CD4-positive, alpha-beta T cell (primary cell): ENCODE measurements around the gene ABCC9. TPM values are rescaled to one million over a fixed set of nuclear protein-coding genes. Genes with fewer than 3 reads are reported as not detected.

Experiments
- ATAC-seq: fragments of 200-7000 bp; cut with Tn5 transposase; one replicate; pipeline ENCODE4 v1.10.0; 2022; ENCODE audit warnings: mild to moderate bottlenecking; ENCODE audit not compliant: poor library complexity
- CTCF ChIA-PET: fragments of 350-600 bp; sonication (Branson Sonifier 250); formaldehyde crosslinking; loops from one replicate; lab custom pipeline; 2021; ENCODE audit warnings: antibody characterized with exemption, inconsistent platforms; lab: Charles Lee
- POLR2A ChIA-PET: fragments of 350-600 bp; sonication (Branson Sonifier 250); formaldehyde crosslinking; loops from one replicate; lab custom pipeline; 2021; ENCODE audit warnings: antibody characterized with exemption, inconsistent platforms; lab: Charles Lee
- DNase-seq, 14 experiments: peaks; one replicate each; pipeline ENCODE4 v3.0.0-alpha.2; 2013 to 2020; ENCODE audit warnings: mixed read lengths in 2 of 14
- H3K27ac ChIP-seq, 2 donors: one replicate each; pipeline versions ENCODE4 v1.5.1 to v1.7.0; 2013; ENCODE audit warnings: low read length in 2 of 2, low read depth in 1 of 2, mild to moderate bottlenecking in 1 of 2
- H3K27me3 ChIP-seq, 2 experiments: 1 replicate in 1 of 2; 2 replicates in 1 of 2; pipeline versions ENCODE4 v1.6.1 to v1.7.0; 2013; ENCODE audit warnings: low read length in 2 of 2, control low read depth in 1 of 2, mild to moderate bottlenecking in 1 of 2, moderate library complexity in 1 of 2; ENCODE audit not compliant: insufficient read depth in 2 of 2, control insufficient read depth in 1 of 2
- H3K36me3 ChIP-seq: one replicate; pipeline ENCODE4 v1.6.1; 2013; ENCODE audit warnings: low read length, control low read depth; ENCODE audit not compliant: insufficient read depth
- H3K4me1 ChIP-seq: one replicate; pipeline ENCODE4 v1.6.1; 2013; ENCODE audit warnings: low read length, control low read depth; ENCODE audit not compliant: insufficient read depth
- H3K4me3 ChIP-seq: one replicate; pipeline ENCODE4 v1.5.1; 2013; ENCODE audit warnings: mild to moderate bottlenecking, low read length, moderate library complexity
- H3K9me3 ChIP-seq, 2 experiments: 1 replicate in 1 of 2; 2 replicates in 1 of 2; pipeline versions ENCODE4 v1.6.1 to v1.7.0; 2013; ENCODE audit warnings: low read length in 2 of 2, mild to moderate bottlenecking in 2 of 2, control low read depth in 1 of 2, moderate library complexity in 1 of 2; ENCODE audit not compliant: control insufficient read depth in 1 of 2, insufficient read depth in 1 of 2
- H3K27ac Mint-ChIP-seq: one replicate; pipeline ENCODE4 v1.8.0; 2020; ENCODE audit warnings: mixed read lengths
- H3K27me3 Mint-ChIP-seq: one replicate; pipeline ENCODE4 v1.8.0; 2021; ENCODE audit warnings: mixed read lengths
- H3K36me3 Mint-ChIP-seq: one replicate; pipeline ENCODE4 v1.8.0; 2021; ENCODE audit warnings: low read depth, mixed read lengths
- H3K4me1 Mint-ChIP-seq: one replicate; pipeline ENCODE4 v1.8.0; 2021; ENCODE audit warnings: low read depth, mixed read lengths
- H3K4me3 Mint-ChIP-seq: one replicate; pipeline ENCODE4 v1.8.0; 2020; ENCODE audit warnings: mild to moderate bottlenecking, mixed read lengths
- H3K9me3 Mint-ChIP-seq: one replicate; pipeline ENCODE4 v1.8.0; 2020; ENCODE audit warnings: mixed read lengths
- CTCF ChIP-seq: fragments of 200-600 bp; IDR thresholded peaks from one replicate; pipeline ENCODE4 v1.8.0; 2022; ENCODE audit warnings: antibody characterized with exemption, mild to moderate bottlenecking
- intact Hi-C, 2 experiments: fragments of 100-400 bp; cut with DNase I in 1 of 2; cut with micrococcal nuclease in 1 of 2; formaldehyde crosslinking; loops; one replicate each; pipeline versions ENCODE4 v1.15.1 to v1.9.0; 2023 to 2025; cut with DNase I, micrococcal nuclease
- total RNA-seq, 174 experiments: library from RNA in 2 of 174; stranded (reverse) in 2 of 174; gene quantifications; one replicate each; pipeline ENCODE4 v1.2.3 and lab custom pipeline; 2021 to 2026

The ABCC9 gene
- total RNA-seq, 2 experiments from 2014 or later = not detected

- intact Hi-C loops = no loop called here
- Histone ChIP-seq H3K4me3 (no peak overlapping the region), H3K36me3 (no peaks in the 10 kb centered on the region), H3K27me3 (peaks cover 3 to 5% of the 10 kb centered on the region in 2 experiments), H3K4me1 (no peaks in the 10 kb centered on the region), H3K27ac (no peak overlapping the region), H3K9me3 (no peaks in the 10 kb centered on the region)
- H3K9me3 Mint-ChIP-seq = no peaks in the 10 kb centered on the region
- no peak overlapping the region for H3K27ac Mint-ChIP-seq
- H3K27me3 Mint-ChIP-seq = peaks cover 24% of the 10 kb centered on the region
- no peaks in the 10 kb centered on the region for H3K36me3 Mint-ChIP-seq
- CTCF ChIA-PET = no interaction called here
- POLR2A ChIA-PET = no interaction called here
- no peak overlapping the region for H3K4me3 Mint-ChIP-seq
- no peaks in the 10 kb centered on the region for H3K4me1 Mint-ChIP-seq
- ATAC-seq = no peak
- DNase-seq = no peak
- TF ChIP-seq CTCF = no peak
These were observed 103.4 kb downstream of the ABCC9 start for GRCh38 chr12:21837847-21838246.

- H3K9me3 Mint-ChIP-seq = no peaks in the 10 kb centered on the region
- ATAC-seq (no peak), DNase-seq (no peak)
- no peak overlapping the region for H3K27ac Mint-ChIP-seq
- H3K27me3 Mint-ChIP-seq = peaks cover 33% of the 10 kb centered on the region
- Histone ChIP-seq H3K4me3 (no peak overlapping the region), H3K27me3 (peaks cover 0 to 3% of the 10 kb centered on the region in 2 experiments), H3K36me3 (no peaks in the 10 kb centered on the region), H3K4me1 (no peaks in the 10 kb centered on the region), H3K9me3 (no peaks in the 10 kb centered on the region), H3K27ac (no peak overlapping the region)
- intact Hi-C loops = no loop called here
- ChIA-PET POLR2A (no interaction called here), CTCF (no interaction called here)
- H3K4me1 Mint-ChIP-seq = no peaks in the 10 kb centered on the region
- no peak overlapping the region for H3K4me3 Mint-ChIP-seq
- no peaks in the 10 kb centered on the region for H3K36me3 Mint-ChIP-seq
- no peak for TF ChIP-seq CTCF
These were observed 109.4 kb downstream of the ABCC9 start for GRCh38 chr12:21831791-21832344.

GRCh38 chr12:21828779-21829178, 112.4 kb downstream of the ABCC9 start:
- Histone ChIP-seq H3K36me3 (no peaks in the 10 kb centered on the region), H3K4me1 (no peaks in the 10 kb centered on the region), H3K27me3 (no peaks in the 10 kb centered on the region), H3K4me3 (no peak overlapping the region), H3K9me3 (no peaks in the 10 kb centered on the region), H3K27ac (no peak overlapping the region)
- ChIA-PET POLR2A (no interaction called here), CTCF (no interaction called here)
- intact Hi-C loops = no loop called here
- ATAC-seq = no peak
- no peaks in the 10 kb centered on the region for H3K4me1 Mint-ChIP-seq
- H3K4me3 Mint-ChIP-seq = no peak overlapping the region
- no peaks in the 10 kb centered on the region for H3K36me3 Mint-ChIP-seq
- H3K27me3 Mint-ChIP-seq = peaks cover 25% of the 10 kb centered on the region
- TF ChIP-seq CTCF = no peak
- no peak overlapping the region for H3K27ac Mint-ChIP-seq
- H3K9me3 Mint-ChIP-seq = no peaks in the 10 kb centered on the region
- no peak for DNase-seq
